ENCODE data around the gene SFT2D2.
A peak's percentile ranks its signal among the peaks of the same experiment; 100 is the strongest.

SFT2D2 gene

GRCh38 chr1:168264296-168264695 lies 38.5 kb downstream of the SFT2D2 start:
- DNase-seq: no peak

- DNase-seq: no peak
Observed at GRCh38 chr1:168265596-168265995, 39.8 kb downstream of the SFT2D2 start.

DNA sequence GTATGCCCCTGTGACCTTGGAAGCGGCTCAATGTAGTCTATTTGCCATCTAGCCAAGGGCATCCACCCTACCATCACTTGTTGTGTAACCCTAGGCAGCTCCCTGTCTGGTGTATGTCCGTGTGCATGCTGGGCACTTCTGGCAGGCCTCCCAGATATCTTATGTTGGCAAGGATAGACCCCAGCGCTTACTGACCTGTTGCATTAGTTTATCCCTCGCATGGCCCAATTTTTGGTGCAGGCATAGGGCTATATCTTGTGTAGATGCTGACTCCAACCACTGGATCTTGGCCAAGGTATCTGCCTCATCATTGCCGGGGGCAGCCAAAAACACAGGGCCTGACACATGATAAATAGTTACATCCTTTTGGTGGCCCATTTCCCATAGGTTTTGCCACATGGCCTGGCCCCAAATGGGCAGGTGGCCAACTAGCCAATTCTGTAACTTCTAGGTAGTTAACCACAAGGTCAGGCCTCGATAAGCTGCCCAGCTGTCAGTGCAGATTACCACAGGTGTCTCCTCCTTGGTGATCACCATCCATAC lies 40.9 kb downstream of the SFT2D2 start:
- no peak for DNase-seq

GRCh38 chr1:168271636-168272035 lies 45.8 kb downstream of the SFT2D2 start:
- DNase-seq: no peak

- DNase-seq: no peak
Observed at GRCh38 chr1:168273575-168273974, 47.8 kb downstream of the SFT2D2 start.

DNA sequence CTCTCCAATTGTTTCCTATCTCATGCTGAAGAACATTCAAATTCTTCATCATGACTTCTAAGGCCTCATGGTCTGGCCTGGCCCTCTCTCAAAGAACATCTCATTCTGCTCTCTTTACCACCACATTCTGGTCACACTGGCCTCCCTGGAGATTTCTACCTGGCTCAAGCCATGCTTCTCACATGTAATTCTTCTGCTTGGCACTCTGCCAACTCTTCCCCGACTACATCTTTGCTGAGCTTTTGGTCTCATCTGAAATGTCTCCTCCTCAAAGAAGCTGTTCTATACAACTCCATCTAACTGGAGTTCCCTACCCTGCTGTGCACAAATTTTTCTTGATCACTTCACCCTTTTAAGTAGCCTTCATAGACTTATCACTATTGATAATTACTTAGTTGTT lies 53.4 kb downstream of the SFT2D2 start:
- DNase-seq: no peak

- DNase-seq: no peak
Observed at GRCh38 chr1:168280296-168280927, 54.6 kb downstream of the SFT2D2 start, which contains the start of gene TBX19. TSS of gene TBX19 (plus strand) at chr1:168280877. CDS start at chr1:168281091, 214 bp downstream.

- no peak for DNase-seq
Observed at GRCh38 chr1:168281603-168282325, 56.0 kb downstream of the SFT2D2 start.

DNA sequence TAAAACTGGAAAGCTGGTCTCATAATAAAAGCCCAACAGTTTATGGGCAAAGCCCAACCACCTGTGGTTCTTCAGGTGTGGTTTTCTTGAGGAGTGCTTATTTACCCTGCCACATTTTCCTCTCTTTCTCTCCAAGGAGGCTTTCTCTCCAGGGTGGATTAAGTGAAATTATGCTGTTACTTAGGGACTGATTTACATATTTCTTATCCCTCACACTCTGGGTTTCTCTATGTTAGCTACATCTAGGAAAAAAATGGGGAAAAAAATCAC lies 59.7 kb downstream of the SFT2D2 start:
- DNase-seq: no peak

- DNase-seq: no peak
Observed at GRCh38 chr1:168285971-168286927, 60.4 kb downstream of the SFT2D2 start.

- no peak for DNase-seq
Observed at GRCh38 chr1:168287237-168287664, 61.4 kb downstream of the SFT2D2 start.

GRCh38 chr1:168288311-168289052 lies 62.7 kb downstream of the SFT2D2 start:
- DNase-seq: no peak

DNA sequence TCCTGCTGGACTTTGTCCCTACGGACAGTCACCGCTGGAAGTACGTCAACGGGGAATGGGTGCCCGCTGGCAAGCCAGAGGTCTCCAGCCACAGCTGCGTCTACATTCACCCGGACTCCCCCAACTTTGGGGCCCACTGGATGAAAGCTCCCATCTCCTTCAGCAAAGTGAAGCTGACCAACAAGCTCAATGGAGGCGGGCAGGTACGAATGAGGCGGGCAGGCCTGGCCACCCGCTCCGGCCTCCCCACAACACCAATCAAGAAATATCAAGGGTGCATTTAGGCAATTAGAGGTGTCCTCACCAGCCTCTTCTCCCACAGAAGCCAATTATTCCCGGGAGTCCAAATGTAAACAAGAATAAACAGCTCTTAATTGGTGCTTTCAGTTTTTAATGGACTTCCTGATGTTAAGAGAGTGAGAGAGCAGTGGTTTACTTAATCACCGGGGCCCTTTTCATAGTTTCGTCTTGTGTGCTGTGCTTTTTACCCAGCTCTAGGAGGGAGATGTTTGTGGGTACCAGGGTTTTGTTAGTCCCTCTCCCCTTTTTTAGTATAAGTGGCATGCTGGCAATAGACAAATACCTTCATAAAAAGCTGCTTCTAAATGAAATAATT lies 65.5 kb downstream of the SFT2D2 start:
- no peak for DNase-seq

DNA sequence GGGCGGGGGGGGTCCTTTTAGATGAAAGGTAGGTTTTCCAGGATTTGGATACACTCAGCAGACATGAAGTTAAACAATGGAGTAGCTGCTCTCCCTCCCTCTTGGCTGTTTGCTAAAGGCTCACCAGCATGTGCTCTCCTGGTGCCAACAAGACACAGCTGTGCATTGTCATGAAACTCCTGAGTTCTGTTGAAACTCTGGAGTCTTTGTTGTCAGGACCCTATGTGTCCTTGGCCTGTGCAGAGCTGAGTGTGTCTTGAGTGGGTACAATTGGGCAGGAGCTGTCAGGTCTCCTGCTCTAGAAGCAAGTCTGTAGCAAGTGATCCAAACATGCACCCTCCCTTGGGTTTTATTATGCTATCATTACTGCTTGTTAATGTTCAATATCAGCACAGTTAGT lies 67.6 kb downstream of the SFT2D2 start:
- DNase-seq: no peak

DNA sequence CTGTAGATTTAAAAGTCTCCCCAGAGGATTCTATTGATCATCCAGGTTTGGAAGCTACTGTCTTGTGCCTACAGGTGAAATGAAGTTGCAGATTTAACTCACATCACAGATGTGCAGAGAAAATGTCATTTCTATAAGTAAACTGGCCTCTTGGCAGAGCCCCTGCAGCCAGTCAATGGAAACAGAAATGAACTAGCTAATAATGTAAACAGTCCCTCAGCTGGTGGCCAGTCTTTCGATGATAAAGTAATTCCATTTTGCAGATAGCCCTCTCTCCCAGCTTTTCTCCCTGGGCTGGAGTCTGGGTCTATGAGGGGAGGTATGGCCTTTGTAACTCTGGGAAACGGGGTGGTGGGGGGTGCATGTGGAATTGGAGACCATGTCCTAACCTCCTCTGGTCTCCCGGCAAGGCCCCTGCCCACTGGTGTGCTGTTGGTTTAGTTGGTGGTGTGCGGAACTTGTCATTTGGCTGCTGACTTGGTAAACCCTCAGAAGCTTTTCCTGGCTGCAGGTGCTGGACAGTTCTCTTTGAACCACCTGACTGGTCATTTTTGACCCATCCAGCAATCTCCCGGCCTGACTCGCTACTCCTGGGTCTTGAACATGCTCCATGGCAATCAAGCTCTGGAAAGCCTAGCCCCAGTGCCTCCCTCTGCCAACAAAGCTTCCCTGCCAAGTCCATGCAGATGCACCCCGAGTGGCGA lies 69.8 kb downstream of the SFT2D2 start:
- DNase-seq: no peak

- no peak for DNase-seq
Observed at GRCh38 chr1:168297019-168297730, 71.4 kb downstream of the SFT2D2 start.

GRCh38 chr1:168298446-168298845 lies 72.6 kb downstream of the SFT2D2 start:
- no peak for DNase-seq

GRCh38 chr1:168300626-168301025 lies 74.8 kb downstream of the SFT2D2 start:
- peak in 9 of 56 donors; percentile 8 to 34 (median 14) for DNase-seq

DNA sequence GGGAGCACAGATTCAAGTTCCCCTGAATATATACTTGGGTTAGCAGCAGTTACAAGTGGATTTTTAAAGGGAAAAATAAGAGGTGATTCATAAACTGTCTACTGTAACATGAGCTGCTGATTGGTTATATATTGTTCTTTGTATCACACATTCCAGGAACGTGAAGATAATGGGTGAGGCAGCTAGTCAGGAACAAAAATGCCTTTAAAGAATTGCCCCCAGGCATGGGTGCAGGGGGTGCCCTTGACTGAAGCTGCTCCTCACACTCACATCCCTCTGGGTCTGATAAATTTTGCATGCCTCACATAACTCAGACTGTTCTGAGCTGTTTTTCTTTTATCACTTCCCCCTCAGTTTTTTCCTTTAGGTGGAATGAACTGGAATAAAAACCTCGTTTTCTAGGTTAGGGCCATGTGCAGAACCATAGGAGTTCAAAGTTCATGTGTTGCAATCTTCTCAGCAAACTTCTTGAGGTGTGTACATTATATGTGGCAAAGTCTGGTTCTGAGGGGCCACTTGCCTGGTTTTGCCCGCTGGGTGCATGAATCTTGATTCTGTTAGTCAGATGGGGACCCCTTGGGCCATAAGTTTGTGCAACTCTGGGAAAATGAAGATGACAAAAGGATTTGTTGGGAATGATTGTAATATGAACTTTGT lies 76.0 kb downstream of the SFT2D2 start:
- no peak for DNase-seq
